Measurements from ENCODE around the gene CBLC. TPM values are rescaled to one million over a fixed set of nuclear protein-coding genes. Genes with fewer than 3 reads are reported as not detected.

CBLC gene
- total RNA-seq, 1 experiment from 2014 or later, result not detected

DNA sequence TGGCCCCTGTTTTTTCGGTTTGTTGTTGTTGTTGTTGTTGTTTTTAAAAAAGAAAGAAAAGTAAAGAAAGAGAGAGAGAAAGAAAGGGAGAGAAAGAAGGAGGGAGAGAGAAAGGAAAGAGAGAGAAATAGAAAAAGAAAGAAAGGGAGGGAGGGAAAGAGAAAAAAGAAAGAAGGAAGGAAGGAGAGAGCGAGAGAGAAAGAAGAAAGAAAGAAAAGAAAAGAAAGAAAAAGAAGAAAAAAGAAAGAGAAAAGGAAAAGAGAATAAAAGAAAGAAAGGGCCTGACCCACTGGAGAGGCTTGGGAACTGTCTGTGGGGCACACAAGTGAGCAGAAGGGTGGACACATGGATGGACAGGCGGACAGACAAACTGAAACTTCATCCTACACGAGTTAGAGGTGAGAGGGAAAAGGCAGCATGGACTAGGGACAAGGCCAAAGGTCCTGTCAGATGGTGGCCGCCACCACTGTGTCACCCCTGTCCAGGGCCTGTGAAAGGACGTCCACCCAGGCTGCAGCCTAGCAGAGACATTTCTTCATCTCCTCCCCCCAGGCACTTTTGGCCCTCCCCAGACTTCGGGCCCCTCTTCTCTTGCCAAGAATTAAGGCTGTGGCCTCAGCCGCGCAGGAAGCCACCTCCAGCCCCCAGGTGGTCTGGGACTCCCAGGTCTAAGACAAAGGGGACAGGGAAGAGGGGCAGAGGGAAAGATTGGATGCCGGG, 22.1 kb downstream of the CBLC start:
- no peak for DNase-seq (ENCODE audit: low read depth)

DNA sequence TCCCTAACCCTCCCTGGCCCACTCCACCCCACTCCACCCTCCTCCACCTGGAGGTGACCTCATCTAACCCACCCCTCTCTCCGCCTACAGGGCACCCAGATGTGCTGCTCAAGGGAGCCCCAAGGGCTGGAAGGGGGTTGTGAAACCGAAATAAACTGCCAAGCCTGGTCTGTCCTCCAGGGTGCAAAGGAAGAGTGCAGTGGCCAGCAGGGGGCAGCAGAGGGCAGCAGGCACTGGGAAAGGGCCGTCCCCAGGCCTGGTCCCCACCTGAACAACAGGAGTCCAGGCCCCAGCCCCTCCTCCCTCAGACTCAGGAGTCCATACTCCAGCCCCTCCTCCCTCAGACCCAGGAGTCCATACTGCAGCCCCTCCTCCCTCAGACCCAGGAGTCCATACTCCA, 22.8 kb downstream of the CBLC start:
- peak; percentile 68 for DNase-seq (ENCODE audit: low read depth)

DNA sequence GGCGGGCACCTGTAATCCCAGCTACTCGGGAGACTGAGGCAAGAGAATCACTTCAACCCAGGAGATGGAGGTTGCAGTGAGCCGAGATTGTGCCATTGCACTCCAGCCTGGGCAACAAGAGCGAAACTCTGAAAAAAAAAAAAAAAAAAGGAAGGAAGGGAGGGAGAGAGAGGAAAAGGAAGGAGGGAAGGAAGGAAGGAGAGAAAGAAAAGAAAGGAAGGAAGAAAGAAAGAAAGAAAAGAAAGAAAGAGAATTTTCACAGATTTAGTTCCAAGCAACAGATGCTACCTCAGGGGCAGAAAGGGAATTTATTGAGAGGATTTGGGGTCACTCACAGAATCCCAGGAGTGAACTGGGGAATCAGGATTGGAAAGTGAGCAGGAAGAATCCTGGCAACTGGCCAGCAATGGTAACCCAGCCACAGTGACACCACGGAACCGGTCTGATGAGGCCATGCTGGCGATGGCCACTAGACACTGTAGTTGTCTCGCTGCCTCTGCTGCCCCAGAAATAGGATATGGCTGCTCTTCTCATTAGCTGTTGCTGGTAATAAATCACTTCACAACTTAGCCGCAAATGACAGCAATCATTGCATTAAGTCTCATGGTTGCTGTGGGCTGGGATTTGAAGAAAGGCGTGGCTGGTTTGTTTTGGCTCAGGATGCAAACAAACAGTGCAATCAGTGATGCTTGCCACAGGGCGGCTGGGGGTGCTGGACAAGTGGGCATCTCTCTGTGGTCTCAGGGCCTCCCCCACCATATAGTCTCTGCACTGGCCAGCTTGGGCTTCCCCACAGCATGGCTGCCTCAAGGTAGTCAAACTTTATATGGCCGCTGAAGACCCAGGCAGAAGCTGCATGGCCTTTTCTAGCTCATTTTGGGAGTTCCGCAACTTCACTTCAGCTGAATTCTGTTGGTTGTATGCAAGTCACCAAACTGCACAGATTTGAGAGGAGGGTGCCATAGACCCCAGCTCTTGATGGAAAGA, 26.0 kb downstream of the CBLC start:
- no peak for DNase-seq (ENCODE audit: low read depth)

DNA sequence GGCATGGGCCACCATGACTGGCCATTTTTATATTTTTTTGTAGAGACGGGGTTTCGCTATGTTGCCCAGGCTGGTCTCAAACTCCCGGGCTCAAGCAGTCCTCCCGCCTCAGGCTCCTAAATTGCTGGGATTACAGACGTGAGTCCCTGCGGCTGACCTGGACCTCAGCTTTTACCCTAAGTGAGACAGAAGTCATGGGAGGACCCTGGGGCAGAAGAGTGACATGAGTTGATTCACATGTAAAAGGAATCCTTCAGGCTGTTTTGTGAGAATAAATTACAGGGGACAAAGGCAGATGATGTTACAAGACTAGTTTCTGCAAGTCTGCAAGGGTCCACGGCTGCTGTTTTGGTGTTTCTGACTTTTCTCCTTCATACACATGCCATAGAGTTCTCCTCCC, 28.6 kb downstream of the CBLC start:
- no peak for DNase-seq (ENCODE audit: low read depth)

DNA sequence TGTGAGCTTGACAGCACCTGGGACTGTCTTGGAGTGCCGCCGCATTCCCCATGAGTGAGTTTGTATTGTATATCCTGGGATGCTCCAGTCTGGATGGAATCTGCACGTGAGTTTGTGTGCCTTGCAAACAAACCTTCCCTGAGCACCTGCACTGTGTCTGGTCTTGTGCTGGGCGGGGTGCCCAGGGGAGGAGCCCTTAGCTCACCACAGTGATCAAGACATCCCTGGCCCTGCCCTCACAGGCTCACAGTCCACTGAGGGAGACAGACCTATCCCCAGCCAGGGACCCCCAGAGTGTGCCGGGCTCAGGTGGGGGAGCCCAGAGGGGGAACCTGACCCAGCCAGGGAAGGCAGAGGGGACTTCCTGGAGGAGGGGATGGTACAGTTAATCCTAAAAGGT, 29.5 kb downstream of the CBLC start:
- DNase-seq (ENCODE audit: low read depth), result no peak

DNA sequence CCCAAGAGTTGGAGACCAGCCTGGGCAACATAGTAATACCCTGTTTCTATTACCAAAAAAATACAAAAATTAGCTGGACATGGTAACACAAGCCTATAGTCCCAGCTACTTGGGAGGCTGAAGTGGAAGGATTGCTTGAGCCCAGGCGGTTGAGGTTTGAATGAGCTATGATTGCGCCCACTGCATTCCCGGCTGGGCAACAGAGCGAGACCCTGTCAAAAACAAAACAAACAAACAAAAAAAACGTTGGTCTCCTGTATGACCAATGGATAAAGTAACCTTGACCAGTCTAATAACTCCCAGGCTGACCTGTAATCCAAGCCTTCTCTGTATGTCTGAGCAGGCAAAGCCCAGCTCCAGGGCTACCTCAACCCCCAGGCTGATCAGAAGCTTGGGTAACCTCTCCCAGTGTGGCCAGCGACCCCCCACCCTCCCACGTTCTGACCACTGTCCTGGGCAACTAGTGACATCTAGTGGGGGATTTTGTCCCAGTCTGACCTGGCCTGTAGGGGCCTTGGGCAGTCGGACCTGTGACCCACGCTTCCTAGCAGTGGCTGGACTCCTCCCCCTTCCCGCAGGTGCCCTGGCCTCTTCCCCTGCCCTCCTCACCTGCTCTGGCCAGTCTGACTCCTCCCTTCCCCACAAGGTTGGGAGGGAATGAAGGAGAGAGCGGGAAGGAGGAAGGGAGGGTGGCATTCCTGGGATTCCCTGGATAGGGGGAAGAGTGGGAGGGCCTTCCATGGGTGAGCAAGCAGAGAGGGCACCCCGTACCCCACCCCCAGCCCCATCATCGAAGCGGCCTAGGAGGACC, 30.2 kb downstream of the CBLC start:
- DNase-seq (ENCODE audit: low read depth), result peak; percentile 38

DNA sequence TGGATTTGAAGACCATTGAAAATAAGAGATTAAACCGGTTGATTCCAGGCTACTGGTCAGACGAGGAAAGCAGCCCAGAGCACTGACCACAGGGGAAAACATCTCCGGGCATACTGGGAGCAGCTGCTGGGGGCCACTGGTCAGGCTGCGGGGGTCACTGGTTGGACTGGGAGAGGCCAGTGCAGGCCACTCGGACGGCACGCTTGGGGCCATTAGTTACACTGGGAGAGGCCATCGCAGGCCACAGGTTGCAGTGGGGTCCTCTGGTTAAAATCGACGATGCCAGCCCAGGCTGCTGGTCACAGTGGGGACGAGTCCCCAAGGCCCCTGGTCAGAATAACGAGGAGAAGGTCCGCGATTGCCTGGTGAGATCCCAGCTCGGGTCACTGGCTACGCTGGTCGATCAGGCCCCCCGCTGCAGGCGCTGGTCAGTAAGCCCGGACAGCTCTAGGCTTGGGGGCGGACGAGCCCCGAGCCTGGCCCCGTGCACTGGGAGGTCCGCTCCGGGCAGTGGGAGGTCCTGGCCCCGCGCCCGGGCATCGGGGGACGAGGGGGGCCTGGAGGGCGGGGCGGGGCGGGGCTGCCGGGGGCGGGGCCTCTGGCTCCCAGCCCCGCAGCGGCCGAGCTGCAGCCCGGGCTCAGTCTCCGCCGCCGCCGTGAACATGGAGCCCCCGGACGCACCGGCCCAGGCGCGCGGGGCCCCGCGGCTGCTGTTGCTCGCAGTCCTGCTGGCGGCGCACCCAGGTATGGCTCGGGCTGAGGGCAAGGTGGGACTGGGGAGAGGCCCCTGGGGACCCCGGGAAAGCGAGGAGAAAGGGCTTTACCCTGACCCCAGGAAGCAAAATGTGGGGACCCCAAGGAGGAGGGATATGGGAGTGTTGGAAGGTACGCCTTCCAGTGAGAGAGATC, 31.0 kb downstream of the CBLC start, which contains the start of gene BCAM:
BCAM (plus strand) TSS at position 641 of the 909 bp plus-strand sequence; CDS start at position 663, 22 bp downstream.
- DNase-seq (ENCODE audit: low read depth), result peak; percentile 74

DNA sequence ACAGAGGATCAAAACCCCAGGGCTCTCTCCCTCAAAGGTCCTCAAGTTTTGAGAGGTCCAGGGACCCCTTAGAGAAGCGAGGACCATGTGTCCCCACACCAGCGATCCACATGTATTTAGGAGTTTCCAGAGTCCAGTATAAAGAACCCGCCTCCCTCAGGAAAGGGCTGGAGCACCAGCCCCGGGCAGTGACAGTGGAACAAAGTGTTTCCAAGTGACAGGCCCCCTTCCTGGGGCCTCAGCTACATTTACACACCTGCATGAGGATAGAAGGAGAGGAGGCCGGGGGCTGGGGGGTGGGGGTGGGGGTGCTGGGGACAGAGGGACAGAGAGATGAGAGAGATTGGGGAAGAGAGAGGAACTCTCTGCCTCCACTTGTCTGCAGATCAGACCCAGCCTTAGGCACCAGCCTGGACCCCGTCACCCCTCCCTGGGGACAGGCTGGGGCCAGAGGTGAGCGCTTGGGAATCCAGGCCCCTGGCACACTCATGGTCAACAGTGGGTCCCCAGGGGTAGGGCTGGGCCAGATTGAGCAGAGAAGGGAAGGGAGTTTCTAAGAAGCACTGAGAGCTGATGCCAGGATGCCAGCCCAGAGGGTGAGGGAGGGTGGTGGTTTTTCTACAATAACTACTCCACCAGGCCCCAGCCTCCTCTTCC, 32.0 kb downstream of the CBLC start:
- DNase-seq (ENCODE audit: low read depth), result no peak

DNA sequence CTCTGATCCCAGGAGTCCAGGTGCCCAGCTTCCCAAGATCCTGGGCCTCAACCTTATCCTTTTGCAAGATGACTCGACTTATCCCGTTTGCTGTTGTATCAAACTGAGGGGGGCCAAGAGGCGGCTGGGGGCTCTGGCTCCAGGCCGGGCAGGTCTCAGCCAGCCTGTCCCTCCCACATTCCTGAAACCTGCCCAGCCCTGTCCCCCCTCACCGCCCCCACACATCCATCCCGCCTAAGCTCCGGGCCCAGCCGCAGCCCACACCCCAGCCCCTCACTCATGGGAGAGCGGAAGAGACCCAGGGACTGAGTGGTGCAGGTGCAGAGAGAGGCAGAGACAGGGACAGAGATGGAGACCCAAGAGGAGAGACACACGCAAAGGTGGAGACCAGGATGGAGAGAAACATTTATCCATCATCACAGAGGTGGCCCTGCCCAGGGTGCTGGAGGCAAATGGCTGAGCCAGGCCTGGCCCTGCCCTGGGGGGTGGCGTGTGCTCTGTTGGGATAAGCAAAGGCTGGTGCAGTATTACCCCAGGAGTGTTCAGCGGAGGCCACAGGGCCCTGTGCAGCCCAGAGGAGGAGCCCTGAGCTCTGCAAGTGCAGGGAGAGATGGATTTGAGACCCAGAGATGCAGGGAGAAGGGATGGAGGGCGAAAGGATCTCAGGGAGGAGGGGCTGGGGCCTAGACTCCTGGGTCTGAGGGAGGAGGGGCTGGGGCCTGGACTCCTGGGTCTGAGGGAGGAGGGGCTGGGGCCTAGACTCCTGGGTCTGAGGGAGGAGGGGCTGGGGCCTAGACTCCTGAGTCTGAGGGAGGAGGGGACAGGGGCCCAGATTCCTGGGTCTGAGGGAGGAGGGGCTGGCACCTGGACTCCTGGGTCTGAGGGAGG, 32.8 kb downstream of the CBLC start:
- DNase-seq (ENCODE audit: low read depth), result no peak

DNA sequence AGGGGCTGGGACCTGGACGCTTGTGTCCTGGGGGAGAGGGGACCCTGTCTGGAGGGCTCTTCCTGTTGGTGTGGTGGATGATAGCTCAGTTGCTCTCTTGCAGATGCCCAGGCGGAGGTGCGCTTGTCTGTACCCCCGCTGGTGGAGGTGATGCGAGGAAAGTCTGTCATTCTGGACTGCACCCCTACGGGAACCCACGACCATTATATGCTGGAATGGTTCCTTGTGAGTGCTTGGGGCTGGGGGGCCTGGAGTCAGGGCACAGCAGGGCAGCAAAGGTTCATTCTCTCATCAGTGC, 33.4 kb downstream of the CBLC start:
- no peak for DNase-seq (ENCODE audit: low read depth)

DNA sequence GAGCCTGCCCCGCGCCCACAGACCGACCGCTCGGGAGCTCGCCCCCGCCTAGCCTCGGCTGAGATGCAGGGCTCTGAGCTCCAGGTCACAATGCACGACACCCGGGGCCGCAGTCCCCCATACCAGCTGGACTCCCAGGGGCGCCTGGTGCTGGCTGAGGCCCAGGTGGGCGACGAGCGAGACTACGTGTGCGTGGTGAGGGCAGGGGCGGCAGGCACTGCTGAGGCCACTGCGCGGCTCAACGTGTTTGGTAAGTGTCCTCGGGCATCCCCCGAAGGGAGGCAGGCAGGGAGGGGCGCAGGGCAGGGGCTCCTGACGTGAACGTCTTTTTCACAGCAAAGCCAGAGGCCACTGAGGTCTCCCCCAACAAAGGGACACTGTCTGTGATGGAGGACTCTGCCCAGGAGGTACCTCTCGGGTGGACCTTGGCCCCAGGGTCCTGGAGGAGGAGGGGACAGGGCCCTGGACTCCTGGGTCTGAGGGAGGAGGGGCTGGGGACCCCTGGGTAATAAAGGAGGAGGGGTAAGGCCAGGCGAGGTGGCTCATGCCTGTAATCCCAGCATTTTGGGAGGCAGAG, 34.5 kb downstream of the CBLC start:
- no peak for DNase-seq (ENCODE audit: low read depth)

DNA sequence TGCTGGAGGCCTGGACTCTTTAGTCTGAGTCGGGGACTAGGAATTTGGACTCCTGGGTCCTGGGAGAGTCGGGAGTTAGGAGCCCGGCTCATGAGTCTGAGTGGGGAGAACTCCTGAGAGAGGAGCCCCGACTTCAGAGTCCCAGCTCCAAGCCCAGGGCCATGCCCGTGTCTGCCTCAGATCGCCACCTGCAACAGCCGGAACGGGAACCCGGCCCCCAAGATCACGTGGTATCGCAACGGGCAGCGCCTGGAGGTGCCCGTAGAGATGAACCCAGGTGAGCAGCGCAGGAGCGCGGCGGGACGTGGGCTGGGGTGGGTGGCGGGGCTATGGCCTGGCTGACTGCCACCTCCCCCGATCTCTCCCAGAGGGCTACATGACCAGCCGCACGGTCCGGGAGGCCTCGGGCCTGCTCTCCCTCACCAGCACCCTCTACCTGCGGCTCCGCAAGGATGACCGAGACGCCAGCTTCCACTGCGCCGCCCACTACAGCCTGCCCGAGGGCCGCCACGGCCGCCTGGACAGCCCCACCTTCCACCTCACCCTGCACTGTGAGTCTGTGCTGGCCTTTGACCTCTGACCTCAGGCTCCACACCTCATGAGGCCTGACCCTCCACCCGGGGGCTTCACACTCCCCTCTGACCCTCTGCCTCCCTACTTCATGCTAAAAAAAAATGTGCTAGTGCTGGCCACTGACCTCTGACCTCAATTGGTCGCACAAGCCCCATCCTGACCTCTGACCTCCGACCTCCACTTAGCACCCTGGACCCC, 35.6 kb downstream of the CBLC start:
- DNase-seq (ENCODE audit: low read depth), result no peak

DNA sequence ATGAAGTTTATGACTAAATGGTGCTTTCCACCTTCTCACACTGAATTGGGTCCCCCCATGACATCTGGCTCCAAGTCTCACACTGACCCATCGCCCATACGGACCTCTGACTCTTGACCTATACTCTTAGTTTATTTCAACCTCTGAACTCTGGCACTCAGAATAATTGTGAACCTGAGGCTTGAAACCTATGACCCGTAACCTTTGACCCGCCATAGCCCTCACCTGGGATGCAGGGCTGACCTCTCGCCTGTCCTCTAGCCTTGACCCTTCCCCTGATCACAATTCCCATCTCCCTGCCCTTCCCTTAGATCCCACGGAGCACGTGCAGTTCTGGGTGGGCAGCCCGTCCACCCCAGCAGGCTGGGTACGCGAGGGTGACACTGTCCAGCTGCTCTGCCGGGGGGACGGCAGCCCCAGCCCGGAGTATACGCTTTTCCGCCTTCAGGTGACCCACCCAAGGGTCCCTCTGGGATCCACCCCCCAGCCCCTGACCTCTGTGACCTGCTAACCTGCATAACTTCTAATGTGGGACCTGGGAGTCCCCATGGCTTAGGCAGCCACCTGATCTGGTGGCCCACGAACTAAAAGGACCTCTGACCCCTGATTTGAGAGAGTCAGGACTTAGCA, 36.3 kb downstream of the CBLC start:
- DNase-seq (ENCODE audit: low read depth), result no peak

DNA sequence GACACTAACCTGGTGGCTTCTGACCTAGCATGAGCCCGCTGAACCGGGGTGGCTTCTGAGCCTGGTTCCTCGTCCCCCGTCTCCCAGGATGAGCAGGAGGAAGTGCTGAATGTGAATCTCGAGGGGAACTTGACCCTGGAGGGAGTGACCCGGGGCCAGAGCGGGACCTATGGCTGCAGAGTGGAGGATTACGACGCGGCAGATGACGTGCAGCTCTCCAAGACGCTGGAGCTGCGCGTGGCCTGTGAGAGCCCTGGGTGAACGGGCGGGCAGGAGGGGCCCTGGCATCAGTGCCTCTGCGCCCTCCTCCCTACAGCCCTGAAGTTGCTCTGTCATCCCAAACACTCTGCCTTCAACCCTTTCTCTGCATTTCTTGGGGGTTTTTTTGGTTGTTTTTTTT, 36.8 kb downstream of the CBLC start:
- no peak for DNase-seq (ENCODE audit: low read depth)

DNA sequence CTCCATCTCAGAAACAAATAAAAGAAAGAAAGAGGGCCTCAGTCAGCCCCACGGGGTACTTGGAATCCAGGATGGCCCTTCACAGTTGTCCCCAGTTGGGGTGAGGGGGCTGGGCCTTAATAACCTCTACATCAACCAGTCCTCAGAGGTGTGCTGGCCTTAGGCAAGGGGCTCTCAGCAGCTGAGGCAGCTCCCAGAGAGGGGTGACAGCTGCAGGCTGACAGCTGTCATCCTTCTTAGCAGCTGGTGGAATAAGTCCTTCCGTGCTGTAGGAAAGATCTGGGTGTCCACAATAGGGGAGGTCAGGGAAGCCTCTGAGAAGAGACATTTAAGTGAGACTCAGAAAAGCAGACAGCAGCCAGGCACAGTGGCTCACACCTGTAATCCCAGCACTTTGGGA, 38.6 kb downstream of the CBLC start:
- no peak for DNase-seq (ENCODE audit: low read depth)

DNA sequence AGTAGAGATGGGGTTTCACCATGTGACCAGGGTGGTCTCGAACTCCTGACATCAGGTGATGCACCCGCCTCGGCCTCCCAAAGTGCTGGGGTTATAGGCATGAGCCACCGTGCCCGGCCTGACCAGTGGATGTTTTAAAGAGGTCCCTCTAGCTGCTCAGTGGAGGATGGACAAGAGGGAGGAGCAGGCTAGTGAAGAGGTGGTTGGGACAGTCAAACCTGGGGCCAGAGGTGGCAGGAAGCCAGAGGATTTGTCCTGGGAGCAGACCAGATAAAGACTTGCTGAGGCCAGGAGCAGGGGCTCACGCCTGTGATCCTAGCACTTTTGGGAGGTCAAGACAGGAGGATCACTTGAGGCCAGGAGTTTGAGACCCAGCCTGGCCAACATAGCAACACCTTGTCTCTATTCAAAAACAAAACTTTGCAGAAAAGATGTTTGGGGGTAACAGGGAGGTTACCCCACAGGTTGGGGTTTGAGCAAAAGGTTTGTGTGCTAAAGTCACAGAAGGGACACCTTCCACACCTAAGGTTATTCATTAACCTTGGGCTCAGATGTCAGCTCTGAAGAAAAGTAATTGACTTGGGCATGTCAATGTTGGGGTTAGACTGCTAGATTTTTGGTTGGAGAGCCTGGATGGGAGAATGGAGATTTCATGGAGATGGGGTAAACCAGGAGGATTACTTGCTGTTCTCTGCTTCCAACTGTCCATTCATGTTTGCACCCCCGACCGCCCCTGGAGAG, 40.2 kb downstream of the CBLC start:
- no peak for DNase-seq (ENCODE audit: low read depth)

DNA sequence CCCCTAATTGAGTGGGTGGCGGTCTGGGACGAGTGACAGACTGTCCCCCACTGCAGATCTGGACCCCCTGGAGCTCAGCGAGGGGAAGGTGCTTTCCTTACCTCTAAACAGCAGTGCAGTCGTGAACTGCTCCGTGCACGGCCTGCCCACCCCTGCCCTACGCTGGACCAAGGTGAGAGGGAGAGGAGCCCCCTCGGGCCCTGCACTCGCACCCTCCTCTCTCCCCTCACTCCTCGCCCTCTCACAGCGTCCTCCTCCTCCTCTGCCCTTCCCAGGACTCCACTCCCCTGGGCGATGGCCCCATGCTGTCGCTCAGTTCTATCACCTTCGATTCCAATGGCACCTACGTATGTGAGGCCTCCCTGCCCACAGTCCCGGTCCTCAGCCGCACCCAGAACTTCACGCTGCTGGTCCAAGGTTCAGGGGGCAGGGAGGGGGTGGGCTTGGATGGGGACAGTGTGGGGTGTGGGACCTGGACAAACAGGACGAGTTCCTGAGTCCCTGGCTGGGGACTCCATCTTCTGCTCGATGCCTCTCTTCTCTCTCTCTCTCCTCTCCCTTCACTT, 40.9 kb downstream of the CBLC start:
- DNase-seq (ENCODE audit: low read depth), result no peak

Measured in RPMI7951 (cell line).